ENCODE data around the gene ULK3. TPM values are rescaled to one million over a fixed set of nuclear protein-coding genes. Genes with fewer than 3 reads are reported as not detected.

ULK3 gene
- total RNA-seq, 4 donors from 2014 or later: 138 to 473 (median 312) TPM

DNA sequence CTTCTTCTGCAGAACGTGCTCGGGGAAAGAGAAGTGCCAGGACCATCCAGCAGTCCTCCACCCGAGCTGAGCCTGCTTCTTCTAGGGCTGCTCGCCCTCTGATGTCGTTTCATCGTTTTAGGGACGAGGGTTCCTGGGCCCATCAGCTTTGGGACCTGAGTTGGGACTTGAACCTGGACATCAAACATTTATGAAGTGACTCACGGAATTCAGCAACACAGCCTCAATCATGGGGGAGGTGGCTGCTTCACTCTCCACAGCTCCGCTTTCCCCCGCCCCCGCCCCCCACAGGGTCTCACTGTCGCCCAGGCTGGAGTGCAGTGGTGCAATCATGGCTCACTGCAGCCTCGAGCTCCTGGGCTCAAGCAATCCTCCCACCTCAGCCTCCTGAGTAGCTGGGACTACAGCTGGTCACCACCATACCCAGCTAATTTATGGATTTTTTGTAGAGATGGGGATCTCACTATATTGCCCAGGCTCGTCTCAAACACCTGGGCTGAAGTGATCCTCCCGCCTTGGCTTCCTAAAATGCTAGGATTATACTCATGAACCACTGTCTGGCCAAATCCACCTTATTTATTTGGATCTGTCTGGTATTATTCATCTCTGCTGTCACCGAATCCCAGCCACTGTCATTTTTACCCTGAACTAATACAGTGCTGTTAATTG lies 30.9 kb upstream of the ULK3 start:
- no peak for TF ChIP-seq EP300 (IDR thresholded peaks at IDR 0.05; ENCODE audit: low read depth)
- TF ChIP-seq, protein P1, sequence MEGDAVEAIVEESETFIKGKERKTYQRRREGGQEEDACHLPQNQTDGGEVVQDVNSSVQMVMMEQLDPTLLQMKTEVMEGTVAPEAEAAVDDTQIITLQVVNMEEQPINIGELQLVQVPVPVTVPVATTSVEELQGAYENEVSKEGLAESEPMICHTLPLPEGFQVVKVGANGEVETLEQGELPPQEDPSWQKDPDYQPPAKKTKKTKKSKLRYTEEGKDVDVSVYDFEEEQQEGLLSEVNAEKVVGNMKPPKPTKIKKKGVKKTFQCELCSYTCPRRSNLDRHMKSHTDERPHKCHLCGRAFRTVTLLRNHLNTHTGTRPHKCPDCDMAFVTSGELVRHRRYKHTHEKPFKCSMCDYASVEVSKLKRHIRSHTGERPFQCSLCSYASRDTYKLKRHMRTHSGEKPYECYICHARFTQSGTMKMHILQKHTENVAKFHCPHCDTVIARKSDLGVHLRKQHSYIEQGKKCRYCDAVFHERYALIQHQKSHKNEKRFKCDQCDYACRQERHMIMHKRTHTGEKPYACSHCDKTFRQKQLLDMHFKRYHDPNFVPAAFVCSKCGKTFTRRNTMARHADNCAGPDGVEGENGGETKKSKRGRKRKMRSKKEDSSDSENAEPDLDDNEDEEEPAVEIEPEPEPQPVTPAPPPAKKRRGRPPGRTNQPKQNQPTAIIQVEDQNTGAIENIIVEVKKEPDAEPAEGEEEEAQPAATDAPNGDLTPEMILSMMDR (IDR thresholded peaks at IDR 0.05): peak in 2 of 5 experiments; percentile 9 to 17
- 19 to 100% methylated on average over 1 to 12 of the region's 16 CpGs for WGBS, 2 donors (ENCODE audit: low coverage in 1 of 2)
- intact Hi-C loops (cut with DNase I; ENCODE audit: low total_unique reads) (no loop called here), in situ Hi-C loops (cut with MboI; ENCODE audit: low pct_ligation_motif_present in 1 of 4, low pct_unique_long_range_greater_than_20kb in 1 of 4, low sequenced_read_pairs in 3 of 4) (no loop called here)
- Histone ChIP-seq H3K4me1 (peaks cover 32 to 44% (median 38%) of the 10 kb centered on the region in 4 donors), H3K4me3 (peak overlapping the region; percentile 44 to 82 (median 52)), H3K27me3 (no peaks in the 10 kb centered on the region), H3K27ac (peak overlapping the region; percentile 91 to 96 (median 94)), H3K36me3 (no peaks in the 10 kb centered on the region), H3K9me3 (no peaks in the 10 kb centered on the region)
- DNase-seq: peak; percentile 48

GRCh38 chr15:74873036-74873755 lies 30.2 kb upstream of the ULK3 start, which contains the start of gene SCAMP2:
TSS of gene SCAMP2 (minus strand) at chr15:74873365. CDS start at chr15:74873255, 110 bp downstream.
- peak; percentile 95 for DNase-seq
- no peaks in the 10 kb centered on the region for H3K36me3 ChIP-seq
- peak within 1 kb of the TSS; percentile 91 to 96 (median 94) for H3K27ac ChIP-seq
- H3K4me3 ChIP-seq: peak within 1 kb of the TSS; percentile 44 to 82 (median 52)
- peaks cover 39 to 51% (median 45%) of the 10 kb centered on the region in 4 donors for H3K4me1 ChIP-seq
- no peak for TF ChIP-seq EP300 (IDR thresholded peaks at IDR 0.05; ENCODE audit: low read depth)
- TF ChIP-seq POLR2AphosphoS5 (IDR thresholded peaks at IDR 0.05): peak; percentile 76 to 95 (median 93)
- TF ChIP-seq POLR2A (IDR thresholded peaks at IDR 0.05): peak; percentile 92
- in situ Hi-C loops (cut with MboI; ENCODE audit: low pct_ligation_motif_present in 1 of 4, low pct_unique_long_range_greater_than_20kb in 1 of 4, low sequenced_read_pairs in 3 of 4): no loop called here
- H3K27me3 ChIP-seq: no peaks in the 10 kb centered on the region
- intact Hi-C loops (cut with DNase I; ENCODE audit: low total_unique reads): no loop called here
- WGBS, 2 donors (ENCODE audit: low coverage in 1 of 2): 0% methylated on average over 40 of the region's 52 CpGs; no CpG with 5 or more reads in 1 of the 2 donors
- H3K9me3 ChIP-seq: no peaks in the 10 kb centered on the region

GRCh38 chr15:74872702-74873035 lies 29.7 kb upstream of the ULK3 start:
- WGBS, 2 donors (ENCODE audit: low coverage in 1 of 2): 0% methylated on average over 11 of the region's 11 CpGs; no CpG with 5 or more reads in 1 of the 2 donors
- in situ Hi-C loops (cut with MboI; ENCODE audit: low pct_ligation_motif_present in 1 of 4, low pct_unique_long_range_greater_than_20kb in 1 of 4, low sequenced_read_pairs in 3 of 4) (no loop called here), intact Hi-C loops (cut with DNase I; ENCODE audit: low total_unique reads) (no loop called here)
- H3K27ac ChIP-seq: peak overlapping the region; percentile 91 to 96 (median 94)
- TF ChIP-seq EP300 (IDR thresholded peaks at IDR 0.05; ENCODE audit: low read depth) (no peak), POLR2A (IDR thresholded peaks at IDR 0.05) (no peak), POLR2AphosphoS5 (IDR thresholded peaks at IDR 0.05) (no peak)
- TF ChIP-seq, protein P1 (IDR thresholded peaks at IDR 0.05): no peak
- H3K9me3 ChIP-seq: no peaks in the 10 kb centered on the region
- H3K36me3 ChIP-seq: no peaks in the 10 kb centered on the region
- H3K27me3 ChIP-seq: no peaks in the 10 kb centered on the region
- DNase-seq: no peak
- peak overlapping the region; percentile 44 to 82 (median 52) for H3K4me3 ChIP-seq
- peaks cover 40 to 57% (median 49%) of the 10 kb centered on the region in 4 donors for H3K4me1 ChIP-seq

DNA sequence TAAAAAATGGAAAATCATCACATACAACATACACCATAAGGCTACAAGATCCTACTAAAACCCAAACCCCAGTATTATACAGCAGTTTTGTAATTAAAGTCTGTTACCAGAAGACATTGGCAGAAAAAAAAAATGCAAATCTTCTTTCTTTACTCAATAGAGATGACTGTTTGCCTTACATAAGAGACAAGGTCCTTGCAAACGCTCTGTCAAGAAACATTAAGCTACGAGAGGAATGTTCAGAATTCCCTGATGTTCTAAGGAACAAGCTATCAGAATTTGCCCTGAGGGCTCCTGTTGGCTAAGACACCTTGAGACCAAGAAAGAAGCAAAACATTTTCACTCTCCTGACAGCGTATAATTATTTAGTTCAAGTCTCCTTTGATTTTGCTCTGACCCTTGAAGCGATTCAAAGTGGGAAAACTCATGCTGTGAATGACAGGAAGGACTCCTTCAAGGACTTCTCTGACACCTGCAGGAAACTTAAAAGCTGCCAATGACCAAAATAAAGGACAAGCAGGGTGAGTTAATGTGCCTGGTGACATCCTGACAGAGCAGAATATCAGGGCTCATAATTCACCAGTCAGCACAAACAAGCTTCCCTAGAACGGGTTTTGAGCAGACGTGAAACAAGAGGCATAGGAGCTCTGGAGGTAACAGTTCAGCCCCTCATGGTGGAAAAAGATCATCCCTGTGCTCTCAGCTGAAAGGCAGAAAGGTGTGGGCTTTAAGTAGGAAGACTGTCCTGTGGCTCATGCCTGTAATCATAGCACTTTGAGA lies 27.7 kb upstream of the ULK3 start:
- Histone ChIP-seq H3K36me3 (no peaks in the 10 kb centered on the region), H3K9me3 (no peaks in the 10 kb centered on the region), H3K27me3 (no peaks in the 10 kb centered on the region), H3K4me3 (peak overlapping the region in 1 of 4 donors; percentile 82), H3K27ac (peak overlapping the region; percentile 91 to 96 (median 94)), H3K4me1 (peaks cover 53 to 76% (median 70%) of the 10 kb centered on the region in 4 donors)
- 8 to 21% methylated on average over 4 to 6 of the region's 6 CpGs for WGBS, 2 donors (ENCODE audit: low coverage in 1 of 2)
- DNase-seq: no peak
- TF ChIP-seq POLR2A (IDR thresholded peaks at IDR 0.05) (no peak), EP300 (IDR thresholded peaks at IDR 0.05; ENCODE audit: low read depth) (no peak), POLR2AphosphoS5 (IDR thresholded peaks at IDR 0.05) (no peak)
- TF ChIP-seq, protein P1 (IDR thresholded peaks at IDR 0.05): no peak
- in situ Hi-C loops (cut with MboI; ENCODE audit: low pct_ligation_motif_present in 1 of 4, low pct_unique_long_range_greater_than_20kb in 1 of 4, low sequenced_read_pairs in 3 of 4): no loop called here
- intact Hi-C loops (cut with DNase I; ENCODE audit: low total_unique reads): no loop called here
